Measurements from ENCODE around the gene NEU1.

The NEU1 gene

DNA sequence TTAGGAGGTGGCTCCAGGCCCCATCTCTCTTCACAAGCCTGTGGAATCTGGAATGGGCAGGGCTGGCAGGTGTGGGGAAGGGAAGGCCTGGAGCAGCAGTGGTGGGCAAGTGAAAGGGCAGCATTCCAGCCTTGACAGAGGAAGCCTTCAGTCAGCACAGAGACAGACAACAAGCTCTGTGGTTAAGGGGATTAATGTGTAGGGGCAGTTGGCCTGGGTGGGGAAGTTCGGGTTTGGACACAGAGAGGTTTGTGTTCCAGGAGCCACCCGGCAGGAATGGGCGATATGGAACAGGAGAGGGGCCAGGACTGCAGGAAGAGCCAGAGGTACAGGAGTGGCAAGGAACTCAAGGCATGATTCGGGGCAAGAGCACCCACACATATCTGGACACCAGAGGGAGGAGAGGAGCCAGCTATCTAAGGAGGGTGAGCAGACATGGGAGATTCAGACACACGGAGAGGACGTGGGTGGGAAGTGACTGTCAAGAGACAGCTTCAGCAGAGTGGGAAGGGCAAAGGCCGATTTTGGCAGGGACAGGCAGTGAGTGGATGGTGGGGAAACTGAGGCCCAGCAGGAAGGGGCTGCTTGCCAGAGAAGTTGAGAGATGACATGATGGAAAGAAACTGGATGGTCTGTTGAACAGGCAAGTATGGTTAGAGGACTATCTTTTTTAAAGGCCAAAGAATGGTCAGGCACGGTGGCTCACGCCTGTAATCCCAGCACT is 18.7 kb upstream of the NEU1 start:
- TF ChIP-seq GATA3 (IDR thresholded peaks at IDR 0.05; ENCODE audit: low read depth, low read length), result no peak
- TF ChIP-seq GATA2 (IDR thresholded peaks at IDR 0.05; ENCODE audit: low read depth, low read length), result no peak

DNA sequence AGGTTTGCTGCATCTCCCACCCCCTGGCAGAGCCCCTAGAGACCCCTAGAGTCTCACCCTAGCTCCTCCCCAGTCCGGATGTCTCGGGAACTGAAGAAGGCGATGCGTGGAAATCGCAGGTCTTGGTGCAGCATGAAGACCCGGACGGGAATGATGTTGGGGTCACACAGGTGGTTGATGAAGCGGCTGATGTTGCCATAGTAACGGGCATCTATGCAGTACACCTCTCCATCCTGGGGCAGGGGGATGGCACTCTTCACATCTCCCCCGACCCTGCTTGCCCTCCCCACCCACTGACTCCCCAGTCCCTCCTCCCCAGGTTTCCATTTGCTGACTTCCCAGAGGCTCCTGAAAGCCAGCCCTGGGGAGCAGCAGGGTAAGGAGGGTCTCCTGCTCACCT is 18.0 kb upstream of the NEU1 start:
- TF ChIP-seq GATA3 (IDR thresholded peaks at IDR 0.05; ENCODE audit: low read depth, low read length), result no peak
- TF ChIP-seq GATA2 (IDR thresholded peaks at IDR 0.05; ENCODE audit: low read depth, low read length), result no peak

DNA sequence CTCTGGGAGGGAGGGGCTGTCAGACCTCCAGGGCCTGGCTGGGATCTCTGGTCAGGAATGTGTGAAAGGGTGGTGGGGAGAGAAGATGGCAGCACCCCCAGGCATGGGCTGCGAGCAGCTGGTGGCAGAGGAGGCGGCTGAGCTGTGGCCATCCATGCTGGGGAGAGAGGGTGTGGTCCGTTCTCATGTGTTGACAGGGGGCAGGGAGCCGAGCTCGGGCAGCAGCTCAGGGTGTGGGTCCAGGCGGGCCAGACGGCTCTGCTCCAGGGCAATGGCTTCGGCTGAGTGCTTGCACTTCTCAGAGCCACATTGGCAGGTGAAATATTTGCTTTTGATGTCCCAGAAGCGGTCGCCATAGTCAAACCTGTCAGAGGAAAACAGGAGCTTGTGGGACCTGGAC is 17.3 kb upstream of the NEU1 start:
- no peak for TF ChIP-seq GATA2 (IDR thresholded peaks at IDR 0.05; ENCODE audit: low read depth, low read length)
- TF ChIP-seq GATA3 (IDR thresholded peaks at IDR 0.05; ENCODE audit: low read depth, low read length), result no peak

DNA sequence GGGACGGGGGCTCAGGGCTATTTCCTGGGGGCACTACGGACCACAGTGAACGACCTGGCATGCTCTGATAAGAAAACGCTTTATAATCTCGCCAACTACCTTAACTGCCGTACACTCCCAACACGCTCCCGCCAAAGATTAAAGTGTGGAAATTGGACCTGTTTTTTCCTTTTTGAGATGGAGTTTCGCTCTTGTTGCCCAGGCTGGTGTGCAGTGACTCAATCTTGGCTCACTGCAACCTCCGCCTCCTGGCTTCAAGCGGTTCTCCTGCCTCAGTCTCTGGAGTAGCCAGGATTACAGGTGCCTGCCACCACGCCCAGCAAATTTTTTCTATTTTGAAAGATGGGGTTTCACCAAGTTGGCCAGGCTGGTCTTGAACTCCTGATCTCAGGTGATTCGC is 16.5 kb upstream of the NEU1 start:
- no peak for TF ChIP-seq GATA3 (IDR thresholded peaks at IDR 0.05; ENCODE audit: low read depth, low read length)
- TF ChIP-seq GATA2 (IDR thresholded peaks at IDR 0.05; ENCODE audit: low read depth, low read length), result no peak

DNA sequence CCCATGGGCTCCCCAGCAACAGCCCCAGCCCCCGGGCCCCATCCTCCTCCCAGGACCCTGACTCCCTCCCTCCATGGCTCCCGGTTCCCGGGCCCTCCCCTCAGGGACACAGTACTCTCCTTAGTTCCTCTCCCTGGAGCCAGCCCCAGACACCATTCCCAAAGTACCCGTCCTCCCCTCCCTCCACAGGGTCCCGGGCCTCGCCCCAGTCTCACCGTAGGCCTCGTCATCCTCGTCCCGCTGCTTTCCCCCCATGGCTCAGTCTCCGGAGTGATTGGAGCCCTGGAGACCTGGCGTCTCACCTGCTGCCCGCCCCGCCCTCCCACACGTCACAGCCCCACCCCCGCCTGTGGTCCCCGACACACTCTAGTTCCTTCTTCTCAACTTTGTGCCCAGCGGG is 16.1 kb upstream of the NEU1 start, which contains the start of gene SLC44A4:
Gene SLC44A4 (minus strand): TSS at position 272 of the 400 bp plus-strand sequence. CDS start 17 bp downstream, at position 255.
- TF ChIP-seq GATA3 (IDR thresholded peaks at IDR 0.05; ENCODE audit: low read depth, low read length), result no peak
- TF ChIP-seq GATA2 (IDR thresholded peaks at IDR 0.05; ENCODE audit: low read depth, low read length), result no peak

DNA sequence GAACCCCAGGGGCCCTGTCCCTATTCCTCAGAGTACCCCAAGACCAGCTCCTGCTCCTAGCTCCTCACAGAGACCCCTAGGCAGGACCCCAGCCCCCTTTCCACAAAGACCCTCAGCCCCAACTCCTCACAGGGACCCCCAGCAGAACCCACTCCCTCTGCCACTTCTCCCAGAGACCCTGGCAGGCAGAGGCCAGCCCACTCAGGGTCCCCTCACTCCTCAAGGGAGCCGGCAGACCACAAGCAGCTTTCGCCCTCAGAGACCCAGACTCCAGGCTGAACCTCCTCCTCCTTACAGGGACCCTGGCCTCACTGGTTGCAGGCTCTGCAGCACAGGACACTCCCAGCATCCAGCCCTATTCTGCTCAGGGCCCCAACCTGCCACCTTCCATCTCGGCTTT is 15.6 kb upstream of the NEU1 start:
- no peak for TF ChIP-seq GATA3 (IDR thresholded peaks at IDR 0.05; ENCODE audit: low read depth, low read length)
- no peak for TF ChIP-seq GATA2 (IDR thresholded peaks at IDR 0.05; ENCODE audit: low read depth, low read length)

DNA sequence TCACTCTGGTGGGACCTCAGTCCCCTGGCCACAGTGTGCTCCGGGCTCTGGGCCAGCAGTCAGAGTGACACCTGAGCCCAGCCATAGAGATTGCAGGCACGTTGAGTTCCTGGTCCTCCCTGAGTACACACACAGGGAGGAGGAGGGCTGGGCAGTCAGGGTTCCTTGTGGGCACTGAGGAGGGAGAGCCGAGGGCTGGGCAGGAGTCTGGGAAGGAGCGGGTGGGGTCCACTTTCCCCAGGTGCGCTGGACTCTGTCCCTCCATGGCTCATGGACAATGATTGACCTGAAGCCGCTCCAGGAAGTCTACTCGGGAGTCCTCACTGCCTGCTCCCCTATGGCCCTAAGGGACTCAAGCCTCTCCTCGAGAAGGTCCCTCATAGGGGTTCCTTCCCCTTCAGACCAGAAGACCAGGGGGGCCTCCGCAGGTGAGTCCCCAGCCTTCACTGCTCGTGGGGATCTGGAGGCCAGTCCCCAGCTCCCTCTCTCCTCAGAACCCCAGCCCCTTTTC is 15.1 kb upstream of the NEU1 start:
- TF ChIP-seq GATA2 (IDR thresholded peaks at IDR 0.05; ENCODE audit: low read depth, low read length) (no peak), GATA3 (IDR thresholded peaks at IDR 0.05; ENCODE audit: low read depth, low read length) (no peak)

DNA sequence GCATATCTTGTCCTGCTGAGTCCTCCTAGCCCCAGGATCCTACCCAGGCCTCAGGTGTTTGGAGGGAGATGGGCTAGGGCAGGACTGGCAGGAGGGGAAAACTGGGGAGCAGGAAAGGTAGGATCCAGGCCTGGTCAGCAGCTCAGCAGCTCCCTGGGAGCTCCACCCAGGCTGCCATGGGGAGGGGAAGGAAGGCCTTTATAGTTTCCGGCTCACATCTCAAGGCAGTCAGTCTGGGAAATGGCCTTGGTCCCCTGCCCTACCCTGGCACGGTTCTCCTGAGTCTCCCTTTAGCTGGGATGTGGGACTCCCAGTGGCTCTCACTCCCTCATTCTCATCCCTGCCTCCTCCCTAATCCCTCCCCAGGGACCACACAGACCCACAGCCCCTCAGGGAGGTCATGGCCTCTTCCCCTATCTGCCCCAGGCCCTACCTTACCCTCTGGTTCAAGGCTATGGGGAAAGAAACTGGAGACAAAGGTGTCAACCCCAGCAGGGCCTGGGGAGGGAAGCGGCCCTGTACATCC is 14.6 kb upstream of the NEU1 start:
- TF ChIP-seq GATA3 (IDR thresholded peaks at IDR 0.05; ENCODE audit: low read depth, low read length) (no peak), GATA2 (IDR thresholded peaks at IDR 0.05; ENCODE audit: low read depth, low read length) (no peak)

GRCh38 chr6:31876357-31876756 is 13.7 kb upstream of the NEU1 start:
- TF ChIP-seq GATA3 (IDR thresholded peaks at IDR 0.05; ENCODE audit: low read depth, low read length) (no peak), GATA2 (IDR thresholded peaks at IDR 0.05; ENCODE audit: low read depth, low read length) (no peak)

DNA sequence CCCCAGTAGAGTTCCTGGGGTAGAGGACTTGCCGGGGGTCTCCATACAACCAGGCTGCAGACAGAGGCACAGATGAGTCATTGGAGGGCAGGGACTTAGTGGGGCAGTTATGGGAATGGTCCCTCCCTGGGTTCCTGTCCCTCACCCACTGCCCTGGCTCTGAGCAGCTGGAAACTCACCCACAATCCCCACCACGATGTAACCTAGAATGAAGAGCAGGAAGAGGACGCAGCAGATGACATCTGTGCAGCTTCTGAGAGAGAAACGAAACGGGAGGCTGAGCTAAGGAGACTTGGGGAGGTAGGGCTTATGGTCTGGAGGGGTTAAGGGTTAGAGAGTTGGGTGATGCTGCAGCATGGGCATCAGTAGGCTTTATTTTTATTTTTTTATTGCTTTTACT is 13.3 kb upstream of the NEU1 start:
- TF ChIP-seq GATA2 (IDR thresholded peaks at IDR 0.05; ENCODE audit: low read depth, low read length) (no peak), GATA3 (IDR thresholded peaks at IDR 0.05; ENCODE audit: low read depth, low read length) (no peak)

DNA sequence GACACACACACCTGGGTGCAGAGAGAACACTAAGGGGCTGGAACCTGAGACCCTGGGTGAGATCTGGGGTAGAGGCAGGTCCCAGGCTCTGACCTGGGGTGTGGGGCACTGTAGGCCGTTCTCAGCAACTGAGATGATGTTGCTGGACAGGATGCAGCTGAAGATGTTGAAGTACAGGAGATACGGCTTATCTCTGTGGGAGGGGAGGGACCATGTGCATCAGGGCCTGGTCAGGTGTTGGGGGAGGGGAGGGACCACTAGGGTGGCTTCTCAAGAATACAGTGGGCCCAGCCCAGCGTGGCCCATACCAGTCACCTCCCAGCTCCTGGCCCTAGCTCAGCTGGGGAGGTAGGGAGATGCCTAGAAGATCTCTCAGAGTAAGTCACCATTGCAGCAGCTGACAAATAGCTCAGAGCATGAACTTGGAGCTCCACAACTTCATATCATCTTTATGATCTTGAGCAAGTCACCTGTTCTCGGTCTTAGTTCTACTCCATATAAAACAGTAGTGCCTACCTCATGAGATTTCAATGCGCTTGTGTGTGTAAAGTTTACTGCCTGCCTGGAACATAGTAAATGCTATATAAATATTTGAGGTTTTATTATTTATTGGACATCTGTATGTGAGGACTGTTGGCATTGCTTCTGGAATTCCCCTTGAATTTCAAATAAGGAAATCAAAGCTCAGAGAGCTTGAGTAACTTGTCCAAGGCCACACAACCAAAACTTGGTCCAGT is 12.4 kb upstream of the NEU1 start:
- TF ChIP-seq GATA2 (IDR thresholded peaks at IDR 0.05; ENCODE audit: low read depth, low read length) (no peak), GATA3 (IDR thresholded peaks at IDR 0.05; ENCODE audit: low read depth, low read length) (no peak)

DNA sequence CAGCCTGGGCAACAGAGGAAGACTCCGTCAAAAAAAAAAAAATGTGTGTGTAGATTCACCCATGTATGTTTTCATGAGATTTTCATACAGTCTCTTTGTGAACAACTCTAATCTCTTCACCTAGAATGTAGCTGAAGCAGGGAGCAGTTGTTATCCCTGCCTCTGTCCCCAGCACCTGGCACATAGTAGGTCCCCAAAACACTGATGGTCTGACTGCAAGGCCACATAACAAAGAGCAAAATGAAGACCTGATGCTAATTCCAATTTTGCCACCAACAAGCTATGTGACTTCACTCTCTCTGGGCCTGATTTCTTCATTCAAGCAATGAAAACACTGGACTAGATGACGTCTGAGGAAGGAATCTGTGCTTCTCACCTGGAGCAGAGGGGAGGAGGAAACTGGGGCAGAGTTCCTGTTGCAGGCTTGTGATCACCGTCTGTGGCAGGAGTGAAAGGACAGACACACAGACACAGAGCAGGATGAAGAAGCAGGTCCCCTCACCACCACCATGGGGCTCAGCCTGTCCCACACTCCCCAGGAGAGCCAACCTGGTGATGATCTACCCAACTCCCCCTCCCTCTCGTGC is 11.6 kb upstream of the NEU1 start:
- TF ChIP-seq GATA2 (IDR thresholded peaks at IDR 0.05; ENCODE audit: low read depth, low read length), result no peak
- no peak for TF ChIP-seq GATA3 (IDR thresholded peaks at IDR 0.05; ENCODE audit: low read depth, low read length)

DNA sequence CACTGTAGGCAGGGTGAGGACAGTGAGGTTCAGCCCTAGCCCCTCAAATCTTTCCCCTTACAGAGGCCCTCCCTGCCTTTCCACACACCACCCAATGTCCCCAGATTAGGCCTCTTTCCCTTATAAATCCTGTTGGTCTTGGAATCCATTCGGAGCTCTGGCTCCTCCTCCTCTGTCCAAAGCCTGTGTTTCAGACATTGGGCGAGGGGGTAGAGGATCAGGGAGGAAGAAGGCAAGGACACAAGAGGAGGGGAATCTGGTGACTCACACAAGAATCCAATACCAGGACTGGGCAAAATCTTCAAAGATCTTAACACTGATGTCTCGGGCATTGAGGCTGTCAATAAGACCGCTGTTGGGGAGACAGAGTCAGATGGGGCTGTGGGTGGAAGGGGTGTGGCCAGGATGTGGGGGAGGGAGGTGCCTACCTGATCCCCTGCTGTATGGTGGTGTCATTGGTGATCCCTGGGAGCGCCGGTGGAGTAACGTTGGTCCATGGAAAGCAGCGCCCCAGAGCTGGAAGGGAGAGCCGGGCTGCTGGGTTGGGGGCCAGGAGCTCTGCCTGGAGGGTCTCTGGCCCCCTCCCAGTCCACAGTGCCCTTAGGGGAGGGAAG is 8.5 kb upstream of the NEU1 start:
- TF ChIP-seq GATA3 (IDR thresholded peaks at IDR 0.05; ENCODE audit: low read depth, low read length) (no peak), GATA2 (IDR thresholded peaks at IDR 0.05; ENCODE audit: low read depth, low read length) (no peak)

GRCh38 chr6:31870385-31870921 is 7.8 kb upstream of the NEU1 start:
- TF ChIP-seq GATA3 (IDR thresholded peaks at IDR 0.05; ENCODE audit: low read depth, low read length) (no peak), GATA2 (IDR thresholded peaks at IDR 0.05; ENCODE audit: low read depth, low read length) (no peak)
